Measurements from ENCODE around the gene SMG6. TPM values are rescaled to one million over a fixed set of nuclear protein-coding genes. Genes with fewer than 3 reads are reported as not detected.

The SMG6 gene
- total and polyA plus RNA-seq, 2 of the 13 experiments (the other 11 are each of a cell fraction or from before 2014, with no cell fraction given) = 4.6 to 14.6 TPM

DNA sequence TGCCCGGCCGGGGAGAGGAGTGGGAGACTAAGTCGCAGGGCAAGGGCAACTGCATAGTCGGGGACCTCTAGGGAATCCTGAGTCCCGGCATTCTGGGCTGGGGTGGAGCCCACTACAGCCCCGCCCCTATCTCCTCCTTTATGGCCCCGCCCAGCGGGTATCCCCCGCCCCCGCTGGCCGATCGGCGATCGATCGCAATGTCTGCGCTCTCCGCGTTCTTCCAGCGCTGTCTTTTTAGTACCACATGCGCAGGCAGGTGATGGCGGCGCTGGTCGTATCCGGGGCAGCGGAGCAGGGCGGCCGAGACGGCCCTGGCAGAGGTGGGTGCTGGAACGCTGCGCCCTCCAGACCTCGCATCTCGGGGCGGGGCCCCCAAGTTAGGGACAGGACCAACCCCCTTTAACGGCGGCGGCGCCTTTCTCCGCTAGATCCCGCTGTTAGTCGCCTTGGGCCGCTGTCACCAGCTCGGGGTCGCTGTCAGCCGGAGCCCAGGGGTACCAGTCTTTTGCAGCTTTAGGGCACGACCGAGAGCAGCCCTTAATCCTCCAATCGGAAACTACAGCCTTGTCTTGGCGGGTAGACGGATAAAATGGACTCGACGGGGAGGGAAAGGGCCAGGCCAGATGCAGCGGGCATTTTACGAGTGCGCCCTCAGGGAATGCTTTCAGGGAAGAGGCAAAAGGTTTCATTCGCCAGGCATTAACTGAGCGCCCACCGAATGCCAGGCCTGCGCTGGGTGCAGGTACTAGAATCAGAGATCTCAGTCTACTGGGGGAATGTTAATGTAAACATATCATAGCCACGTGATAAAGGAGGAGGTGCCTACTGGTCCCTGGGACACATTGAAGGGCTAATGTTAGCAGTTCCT lies 273.4 kb downstream of the SMG6 start, which contains the start of gene DPH1 (continued):
- TF ChIP-seq, protein P1, sequence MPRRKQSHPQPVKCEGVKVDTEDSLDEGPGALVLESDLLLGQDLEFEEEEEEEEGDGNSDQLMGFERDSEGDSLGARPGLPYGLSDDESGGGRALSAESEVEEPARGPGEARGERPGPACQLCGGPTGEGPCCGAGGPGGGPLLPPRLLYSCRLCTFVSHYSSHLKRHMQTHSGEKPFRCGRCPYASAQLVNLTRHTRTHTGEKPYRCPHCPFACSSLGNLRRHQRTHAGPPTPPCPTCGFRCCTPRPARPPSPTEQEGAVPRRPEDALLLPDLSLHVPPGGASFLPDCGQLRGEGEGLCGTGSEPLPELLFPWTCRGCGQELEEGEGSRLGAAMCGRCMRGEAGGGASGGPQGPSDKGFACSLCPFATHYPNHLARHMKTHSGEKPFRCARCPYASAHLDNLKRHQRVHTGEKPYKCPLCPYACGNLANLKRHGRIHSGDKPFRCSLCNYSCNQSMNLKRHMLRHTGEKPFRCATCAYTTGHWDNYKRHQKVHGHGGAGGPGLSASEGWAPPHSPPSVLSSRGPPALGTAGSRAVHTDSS (CRISPR knock-in tag; conservative IDR thresholded peaks at IDR 0.05) = 0 out of 2 replicates have a peak, but pooled peaks have one; percentile 82
- TF ChIP-seq ISL2 (CRISPR knock-in tag; IDR thresholded peaks at IDR 0.05) (peak; percentile 67), ATF7-NPFF (CRISPR knock-in tag; IDR thresholded peaks at IDR 0.05; ENCODE audit: low read depth) (0 out of 2 replicates have a peak, but pooled peaks have one; percentile 7), ATF1 (CRISPR knock-in tag; IDR thresholded peaks at IDR 0.05) (no peak), ZNF703 (CRISPR knock-in tag; IDR thresholded peaks at IDR 0.05; ENCODE audit: borderline replicate concordance) (peak; percentile 63; the same call in 1 of the 2 replicates), MYNN (CRISPR knock-in tag; IDR thresholded peaks at IDR 0.05; ENCODE audit: low read depth) (peak; percentile 68; the same call in 1 of the 2 replicates), ZNF552 (CRISPR knock-in tag; IDR thresholded peaks at IDR 0.05; ENCODE audit: borderline replicate concordance) (0 out of 2 replicates have a peak, but pooled peaks have one; percentile 76), DPF2 (CRISPR knock-in tag; IDR thresholded peaks at IDR 0.05; ENCODE audit: borderline replicate concordance, low read depth) (no peak), GTF3A (CRISPR knock-in tag; conservative IDR thresholded peaks at IDR 0.05) (no peak), ZNF775 (CRISPR knock-in tag; IDR thresholded peaks at IDR 0.05; ENCODE audit: borderline replicate concordance) (no peak), ZNF12 (CRISPR knock-in tag; IDR thresholded peaks at IDR 0.05) (no peak), ZNF274 (CRISPR knock-in tag; IDR thresholded peaks at IDR 0.05) (peak; percentile 69; the same call in 1 of the 2 replicates), HOXA3 (CRISPR knock-in tag; IDR thresholded peaks at IDR 0.05) (peak; percentile 86; the same call in 1 of the 2 replicates), RARG (CRISPR knock-in tag; IDR thresholded peaks at IDR 0.05; ENCODE audit: low read depth) (no peak), ZNF235 (CRISPR knock-in tag; IDR thresholded peaks at IDR 0.05; ENCODE audit: borderline replicate concordance) (peak; percentile 62; the same call in 1 of the 2 replicates), ZBTB7B (CRISPR knock-in tag; IDR thresholded peaks at IDR 0.05) (peak; percentile 81)
- TF ChIP-seq, protein P2, sequence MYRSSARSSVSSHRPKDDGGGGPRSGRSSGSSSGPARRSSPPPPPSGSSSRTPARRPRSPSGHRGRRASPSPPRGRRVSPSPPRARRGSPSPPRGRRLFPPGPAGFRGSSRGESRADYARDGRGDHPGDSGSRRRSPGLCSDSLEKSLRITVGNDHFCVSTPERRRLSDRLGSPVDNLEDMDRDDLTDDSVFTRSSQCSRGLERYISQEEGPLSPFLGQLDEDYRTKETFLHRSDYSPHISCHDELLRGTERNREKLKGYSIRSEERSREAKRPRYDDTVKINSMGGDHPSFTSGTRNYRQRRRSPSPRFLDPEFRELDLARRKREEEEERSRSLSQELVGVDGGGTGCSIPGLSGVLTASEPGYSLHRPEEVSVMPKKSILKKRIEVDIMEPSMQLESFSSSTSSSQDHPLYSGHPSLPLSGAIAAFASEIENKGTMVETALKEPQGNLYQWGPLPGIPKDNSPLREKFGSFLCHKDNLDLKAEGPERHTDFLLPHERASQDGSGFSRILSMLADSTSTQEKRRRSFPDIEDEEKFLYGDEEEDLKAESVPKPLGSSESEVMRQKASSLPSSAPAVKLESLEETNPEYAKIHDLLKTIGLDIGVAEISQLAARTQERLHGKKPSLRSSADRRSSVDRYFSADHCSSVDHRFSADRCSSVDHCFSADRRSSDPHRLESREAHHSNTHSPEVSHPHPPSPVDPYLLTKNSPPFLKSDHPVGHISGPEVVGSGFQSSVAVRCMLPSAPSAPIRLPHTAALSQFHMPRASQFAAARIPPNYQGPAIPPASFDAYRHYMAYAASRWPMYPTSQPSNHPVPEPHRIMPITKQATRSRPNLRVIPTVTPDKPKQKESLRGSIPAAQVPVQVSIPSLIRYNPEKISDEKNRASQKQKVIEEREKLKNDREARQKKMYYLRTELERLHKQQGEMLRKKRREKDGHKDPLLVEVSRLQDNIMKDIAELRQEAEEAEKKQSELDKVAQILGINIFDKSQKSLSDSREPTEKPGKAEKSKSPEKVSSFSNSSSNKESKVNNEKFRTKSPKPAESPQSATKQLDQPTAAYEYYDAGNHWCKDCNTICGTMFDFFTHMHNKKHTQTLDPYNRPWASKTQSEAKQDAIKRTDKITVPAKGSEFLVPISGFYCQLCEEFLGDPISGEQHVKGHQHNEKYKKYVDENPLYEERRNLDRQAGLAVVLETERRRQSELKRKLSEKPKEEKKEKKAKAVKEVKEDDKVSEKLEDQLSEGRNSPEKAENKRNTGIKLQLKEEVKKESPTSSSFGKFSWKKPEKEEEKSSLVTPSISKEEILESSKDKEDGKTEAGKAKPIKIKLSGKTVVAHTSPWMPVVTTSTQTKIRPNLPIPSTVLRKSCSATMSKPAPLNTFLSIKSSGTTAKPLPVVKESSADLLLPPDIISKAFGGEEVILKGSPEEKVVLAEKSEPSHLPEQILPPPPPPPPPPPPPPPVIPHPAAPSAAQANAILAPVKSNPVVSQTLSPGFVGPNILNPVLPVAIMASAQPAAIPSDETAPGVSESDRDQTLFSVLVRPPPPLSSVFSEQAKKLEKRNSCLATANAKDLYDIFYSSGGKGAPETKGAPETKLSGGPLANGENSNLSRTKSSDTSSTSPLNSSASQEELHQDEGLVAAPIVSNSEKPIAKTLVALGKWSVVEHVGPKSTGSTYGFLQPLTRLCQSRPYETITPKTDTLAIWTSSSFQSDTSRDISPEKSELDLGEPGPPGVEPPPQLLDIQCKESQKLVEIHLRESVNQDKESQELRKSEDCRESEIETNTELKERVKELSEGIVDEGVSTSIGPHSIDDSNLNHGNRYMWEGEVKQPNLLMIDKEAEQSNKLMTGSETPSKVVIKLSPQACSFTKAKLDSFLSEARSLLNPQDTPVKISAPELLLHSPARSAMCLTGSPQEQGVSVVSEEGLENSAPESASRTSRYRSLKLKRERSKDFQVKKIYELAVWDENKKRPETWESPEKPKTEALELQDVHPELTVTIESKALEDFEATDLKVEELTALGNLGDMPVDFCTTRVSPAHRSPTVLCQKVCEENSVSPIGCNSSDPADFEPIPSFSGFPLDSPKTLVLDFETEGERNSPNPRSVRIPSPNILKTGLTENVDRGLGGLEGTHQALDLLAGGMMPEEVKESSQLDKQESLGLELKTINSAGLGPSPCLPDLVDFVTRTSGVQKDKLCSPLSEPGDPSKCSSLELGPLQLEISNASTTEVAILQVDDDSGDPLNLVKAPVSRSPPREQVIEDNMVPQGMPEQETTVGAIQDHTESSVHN (CRISPR knock-in tag; IDR thresholded peaks at IDR 0.05) = no peak

All from HepG2 (cell line).